ENCODE measurements around the gene MTUS2. TPM values are rescaled to one million over a fixed set of nuclear protein-coding genes. Genes with fewer than 3 reads are reported as not detected.
"Not testable (repeated sequence)": the region's sequence is repeated elsewhere in the genome, so short reads cannot be mapped to it uniquely, and the experiment has no call there.

The MTUS2 gene
- total RNA-seq, 1 donor, result 0.36 TPM

DNA sequence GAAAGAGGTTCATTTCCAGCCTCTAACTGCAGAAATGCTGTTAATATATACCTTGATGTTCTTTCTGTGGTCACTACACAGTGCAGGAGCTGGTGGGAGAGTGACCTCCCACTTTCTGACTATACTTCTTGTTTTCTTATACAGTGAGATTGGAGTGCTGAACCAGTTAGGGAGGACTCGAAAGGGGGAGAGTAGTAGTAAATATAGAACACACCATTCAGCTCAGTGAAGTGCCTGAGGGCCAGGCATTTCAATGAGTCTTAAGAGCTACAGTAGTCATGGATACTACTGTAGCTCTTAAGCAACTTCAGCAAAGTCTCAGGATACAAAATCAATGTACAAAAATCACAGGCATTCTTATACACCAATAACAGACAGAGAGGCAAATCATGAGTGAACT, 372.9 kb downstream of the MTUS2 start:
- DNase-seq (ENCODE audit: insufficient read length, low spot score, missing footprints), result peak; percentile 19
- no peaks in the 10 kb centered on the region for H3K79me2 ChIP-seq (ENCODE audit: insufficient read depth, low read length)
- H3K4me2 ChIP-seq (ENCODE audit: insufficient read depth, low read length), result no peak overlapping the region
- no peak overlapping the region for H2AFZ ChIP-seq (ENCODE audit: low read length)
- no peaks in the 10 kb centered on the region for H4K20me1 ChIP-seq (ENCODE audit: insufficient read depth, low read length)
- TF ChIP-seq, protein P1, sequence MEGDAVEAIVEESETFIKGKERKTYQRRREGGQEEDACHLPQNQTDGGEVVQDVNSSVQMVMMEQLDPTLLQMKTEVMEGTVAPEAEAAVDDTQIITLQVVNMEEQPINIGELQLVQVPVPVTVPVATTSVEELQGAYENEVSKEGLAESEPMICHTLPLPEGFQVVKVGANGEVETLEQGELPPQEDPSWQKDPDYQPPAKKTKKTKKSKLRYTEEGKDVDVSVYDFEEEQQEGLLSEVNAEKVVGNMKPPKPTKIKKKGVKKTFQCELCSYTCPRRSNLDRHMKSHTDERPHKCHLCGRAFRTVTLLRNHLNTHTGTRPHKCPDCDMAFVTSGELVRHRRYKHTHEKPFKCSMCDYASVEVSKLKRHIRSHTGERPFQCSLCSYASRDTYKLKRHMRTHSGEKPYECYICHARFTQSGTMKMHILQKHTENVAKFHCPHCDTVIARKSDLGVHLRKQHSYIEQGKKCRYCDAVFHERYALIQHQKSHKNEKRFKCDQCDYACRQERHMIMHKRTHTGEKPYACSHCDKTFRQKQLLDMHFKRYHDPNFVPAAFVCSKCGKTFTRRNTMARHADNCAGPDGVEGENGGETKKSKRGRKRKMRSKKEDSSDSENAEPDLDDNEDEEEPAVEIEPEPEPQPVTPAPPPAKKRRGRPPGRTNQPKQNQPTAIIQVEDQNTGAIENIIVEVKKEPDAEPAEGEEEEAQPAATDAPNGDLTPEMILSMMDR (IDR thresholded peaks at IDR 0.05; ENCODE audit: extremely low read depth, low read depth, low read length), result no peak
- H3K9me3 ChIP-seq (ENCODE audit: low read depth, low read length), result no peaks in the 10 kb centered on the region
- H3K27ac ChIP-seq (ENCODE audit: low read depth, low read length), result no peak overlapping the region
- H3K27me3 ChIP-seq (ENCODE audit: insufficient read depth, low read length), result no peaks in the 10 kb centered on the region
- H3K36me3 ChIP-seq (ENCODE audit: insufficient read depth, low read length), result no peaks in the 10 kb centered on the region
- H3K4me3 ChIP-seq (ENCODE audit: insufficient read depth, low read length), result no peak overlapping the region
- no peaks in the 10 kb centered on the region for H3K4me1 ChIP-seq (ENCODE audit: insufficient read depth, low read length)

DNA sequence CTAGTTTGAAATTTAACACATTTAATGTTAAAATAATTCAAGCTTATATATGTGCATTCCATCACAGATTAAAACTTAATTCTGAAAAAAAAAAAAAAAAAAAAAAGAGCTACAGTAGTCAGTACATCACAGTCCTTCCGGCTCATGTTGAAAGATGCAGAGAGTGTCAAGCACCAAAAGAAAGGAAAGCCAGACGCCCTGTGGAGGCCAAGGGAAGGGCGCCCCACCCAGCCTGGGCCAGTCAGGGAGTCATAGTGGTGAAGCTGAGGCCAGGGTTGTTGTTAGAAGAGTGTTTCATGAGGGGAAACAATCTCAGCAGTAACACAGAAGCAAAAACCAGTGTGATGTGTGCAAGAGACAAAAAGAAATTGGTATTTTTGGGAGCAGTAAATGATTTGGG, 375.3 kb downstream of the MTUS2 start:
- no peak overlapping the region for H3K4me3 ChIP-seq (ENCODE audit: insufficient read depth, low read length)
- H3K36me3 ChIP-seq (ENCODE audit: insufficient read depth, low read length), result no peaks in the 10 kb centered on the region
- H3K79me2 ChIP-seq (ENCODE audit: insufficient read depth, low read length), result no peaks in the 10 kb centered on the region
- H2AFZ ChIP-seq (ENCODE audit: low read length), result no peak overlapping the region
- DNase-seq (ENCODE audit: insufficient read length, low spot score, missing footprints), result no peak
- no peaks in the 10 kb centered on the region for H3K9me3 ChIP-seq (ENCODE audit: low read depth, low read length)
- TF ChIP-seq, protein P1 (IDR thresholded peaks at IDR 0.05; ENCODE audit: extremely low read depth, low read depth, low read length), result no peak
- H3K27me3 ChIP-seq (ENCODE audit: insufficient read depth, low read length), result no peaks in the 10 kb centered on the region
- no peaks in the 10 kb centered on the region for H4K20me1 ChIP-seq (ENCODE audit: insufficient read depth, low read length)
- no peak overlapping the region for H3K27ac ChIP-seq (ENCODE audit: low read depth, low read length)
- no peaks in the 10 kb centered on the region for H3K4me1 ChIP-seq (ENCODE audit: insufficient read depth, low read length)
- H3K4me2 ChIP-seq (ENCODE audit: insufficient read depth, low read length), result no peak overlapping the region

DNA sequence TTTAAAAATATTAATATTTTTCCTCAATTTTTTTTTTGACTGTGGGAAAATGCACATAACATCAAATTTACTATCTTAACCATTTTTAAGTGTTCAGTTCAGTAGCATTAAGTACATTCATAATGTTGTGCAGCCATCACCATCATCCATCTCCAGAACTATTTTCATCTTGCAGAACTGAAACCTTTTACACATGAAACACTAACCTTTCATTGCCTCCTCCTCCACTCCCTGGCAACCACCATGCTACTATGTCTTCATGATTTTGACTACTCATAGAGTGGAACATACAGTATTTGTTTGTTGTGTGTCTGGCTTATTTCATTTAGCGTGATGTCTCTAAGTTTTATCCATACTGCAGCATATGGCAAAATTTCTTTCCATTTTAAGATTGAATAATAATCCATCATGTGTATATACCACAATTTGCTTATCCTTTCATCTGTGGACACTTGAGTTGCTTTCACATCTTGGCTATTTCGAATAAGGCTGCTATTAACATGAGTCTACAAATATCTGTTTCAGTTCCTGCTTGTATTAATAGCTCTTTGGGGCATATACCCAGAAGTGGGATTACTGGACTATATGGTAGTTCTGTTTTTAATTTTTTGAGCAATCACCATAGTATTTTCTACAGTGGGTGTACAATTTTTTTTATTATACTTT, 376.4 kb downstream of the MTUS2 start:
- no peak overlapping the region for H3K4me2 ChIP-seq (ENCODE audit: insufficient read depth, low read length)
- H3K9me3 ChIP-seq (ENCODE audit: low read depth, low read length), result no peaks in the 10 kb centered on the region
- H3K27ac ChIP-seq (ENCODE audit: low read depth, low read length), result no peak overlapping the region
- TF ChIP-seq, protein P1 (IDR thresholded peaks at IDR 0.05; ENCODE audit: extremely low read depth, low read depth, low read length), result no peak
- no peak for DNase-seq (ENCODE audit: insufficient read length, low spot score, missing footprints)
- no peaks in the 10 kb centered on the region for H4K20me1 ChIP-seq (ENCODE audit: insufficient read depth, low read length)
- no peaks in the 10 kb centered on the region for H3K36me3 ChIP-seq (ENCODE audit: insufficient read depth, low read length)
- no peak overlapping the region for H2AFZ ChIP-seq (ENCODE audit: low read length)
- H3K79me2 ChIP-seq (ENCODE audit: insufficient read depth, low read length), result no peaks in the 10 kb centered on the region
- no peaks in the 10 kb centered on the region for H3K27me3 ChIP-seq (ENCODE audit: insufficient read depth, low read length)
- H3K4me3 ChIP-seq (ENCODE audit: insufficient read depth, low read length), result no peak overlapping the region
- H3K4me1 ChIP-seq (ENCODE audit: insufficient read depth, low read length), result no peaks in the 10 kb centered on the region

DNA sequence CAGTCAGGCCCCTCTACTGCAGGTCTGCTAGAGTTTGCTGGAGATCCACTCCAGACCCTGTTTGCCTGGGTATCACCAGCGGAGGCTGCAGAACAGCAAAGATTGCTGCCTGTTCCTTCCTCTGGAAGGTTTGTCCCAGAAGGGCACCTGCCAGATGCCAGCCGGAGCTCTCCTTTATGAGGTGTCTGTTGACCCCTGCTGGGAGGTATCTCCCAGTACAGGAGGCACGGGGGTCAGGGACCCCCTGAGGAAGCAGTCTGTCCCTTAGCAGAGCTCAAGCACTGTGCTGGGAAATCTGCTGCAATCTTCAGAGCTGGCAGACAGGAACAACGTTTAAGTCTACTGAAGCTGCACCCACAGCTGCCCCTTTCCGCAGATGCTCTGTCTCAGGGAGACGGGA, 382.6 kb downstream of the MTUS2 start:
- H4K20me1 ChIP-seq (ENCODE audit: insufficient read depth, low read length); H3K27me3 ChIP-seq (ENCODE audit: insufficient read depth, low read length); H3K9me3 ChIP-seq (ENCODE audit: low read depth, low read length); H3K27ac ChIP-seq (ENCODE audit: low read depth, low read length); DNase-seq (ENCODE audit: insufficient read length, low spot score, missing footprints); H3K4me2 ChIP-seq (ENCODE audit: insufficient read depth, low read length); H3K36me3 ChIP-seq (ENCODE audit: insufficient read depth, low read length); H3K4me3 ChIP-seq (ENCODE audit: insufficient read depth, low read length); H2AFZ ChIP-seq (ENCODE audit: low read length); H3K4me1 ChIP-seq (ENCODE audit: insufficient read depth, low read length); H3K79me2 ChIP-seq (ENCODE audit: insufficient read depth, low read length): not testable (repeated sequence)

All from osteoblast (primary cell).